Measurements from ENCODE around the gene CHRNG. TPM values are rescaled to one million over a fixed set of nuclear protein-coding genes. Genes with fewer than 3 reads are reported as not detected.
A peak's percentile ranks its signal among the peaks of the same experiment; 100 is the strongest.
"Not testable (repeated sequence)": the region's sequence is repeated elsewhere in the genome, so short reads cannot be mapped to it uniquely, and the experiment has no call there.

CHRNG gene
- total RNA-seq, 1 donor from 2014 or later = 697 TPM

- peak; percentile 92 for DNase-seq (ENCODE audit: low read depth)
Measured at GRCh38 chr2:232526372-232526941, 13.0 kb upstream of the CHRNG start.

DNA sequence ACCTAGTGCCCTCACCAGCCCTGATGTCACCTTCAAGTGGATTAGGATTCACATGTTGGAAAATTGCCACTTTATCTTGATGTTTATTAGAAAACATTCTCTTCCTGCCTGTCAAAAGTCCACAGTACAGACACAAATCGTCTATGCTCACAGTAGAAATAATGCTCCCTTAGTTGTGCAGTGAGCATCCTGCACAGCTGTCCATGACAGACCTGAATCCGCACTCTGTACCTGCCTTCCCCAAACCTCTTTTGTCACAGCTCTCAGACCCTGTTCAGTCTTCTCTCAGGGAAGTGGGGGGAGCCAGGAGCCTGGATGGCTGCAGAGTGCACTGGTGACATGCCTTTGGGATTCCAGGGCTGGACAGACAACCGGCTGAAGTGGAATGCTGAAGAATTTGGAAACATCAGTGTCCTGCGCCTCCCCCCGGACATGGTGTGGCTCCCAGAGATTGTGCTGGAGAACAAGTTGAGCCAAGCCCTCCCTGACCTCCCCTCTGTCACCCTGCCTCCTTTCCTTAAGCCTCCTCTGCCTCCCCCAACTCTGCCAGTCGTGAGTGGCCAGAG, 11.5 kb upstream of the CHRNG start:
- DNase-seq (ENCODE audit: low read depth) = peak; percentile 62

DNA sequence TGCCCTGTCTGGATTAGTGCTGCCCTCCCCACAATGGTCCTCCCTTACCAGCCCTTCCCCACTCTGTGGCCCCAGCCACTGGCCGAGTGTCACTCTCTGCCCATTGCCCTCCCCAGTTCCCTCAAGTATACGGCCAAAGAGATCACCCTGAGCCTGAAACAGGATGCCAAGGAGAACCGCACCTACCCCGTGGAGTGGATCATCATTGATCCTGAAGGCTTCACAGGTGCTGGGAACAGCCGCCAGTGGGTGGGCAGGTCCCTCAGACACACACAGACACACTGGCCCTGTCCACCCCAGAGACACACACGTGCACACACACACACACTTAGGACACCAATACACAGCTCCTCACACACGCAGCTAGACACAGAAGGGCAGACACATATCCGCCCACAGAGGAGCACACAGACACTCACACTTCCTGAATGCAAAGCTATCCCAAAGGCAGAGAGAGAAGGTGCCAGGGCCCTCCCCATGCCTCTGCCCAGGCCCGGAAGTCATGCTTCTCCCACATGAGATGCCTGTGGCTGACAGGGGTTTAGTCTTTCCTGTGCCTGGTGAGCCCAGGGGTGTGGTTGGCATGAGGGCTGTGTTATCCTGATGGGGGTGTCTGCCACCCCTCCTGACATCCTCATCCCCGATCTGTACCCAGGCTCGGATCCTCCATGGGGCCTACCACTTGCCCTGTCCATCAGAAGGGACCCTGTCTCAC, 10.6 kb upstream of the CHRNG start:
- peak; percentile 96 for DNase-seq (ENCODE audit: low read depth)

DNA sequence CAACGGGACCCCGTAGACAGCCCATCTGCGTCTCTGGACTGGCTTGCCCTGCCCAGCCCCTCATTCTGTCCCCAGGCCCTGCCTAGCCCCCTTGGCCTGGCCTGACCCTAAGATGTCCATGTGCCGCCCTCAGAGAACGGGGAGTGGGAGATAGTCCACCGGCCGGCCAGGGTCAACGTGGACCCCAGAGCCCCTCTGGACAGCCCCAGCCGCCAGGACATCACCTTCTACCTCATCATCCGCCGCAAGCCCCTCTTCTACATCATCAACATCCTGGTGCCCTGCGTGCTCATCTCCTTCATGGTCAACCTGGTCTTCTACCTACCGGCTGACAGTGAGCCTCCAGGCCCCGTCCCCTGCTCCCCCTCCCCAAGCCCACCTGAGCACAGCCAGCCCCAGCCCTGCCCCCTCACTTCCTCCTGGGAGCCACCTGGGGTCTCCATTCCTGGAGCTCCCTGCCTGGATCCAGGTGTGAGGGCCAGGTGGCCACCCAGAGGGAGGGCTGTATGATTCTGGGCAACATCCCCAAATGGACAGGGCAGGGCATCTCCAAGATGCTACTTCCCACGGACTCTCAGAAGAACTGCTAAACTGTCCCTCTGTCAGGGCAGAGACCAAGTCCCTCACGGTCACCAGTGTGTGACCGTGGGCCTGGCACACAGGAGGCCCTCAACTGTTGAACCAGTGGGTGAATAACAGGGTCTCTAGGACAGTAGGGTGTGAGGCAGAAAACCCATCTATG, 9.5 kb upstream of the CHRNG start:
- no peak for DNase-seq (ENCODE audit: low read depth)

- no peak for DNase-seq (ENCODE audit: low read depth)
Measured at GRCh38 chr2:232530626-232531260, 8.7 kb upstream of the CHRNG start.

- DNase-seq (ENCODE audit: low read depth) = no peak
Measured at GRCh38 chr2:232532419-232532818, 7.1 kb upstream of the CHRNG start.

GRCh38 chr2:232532821-232533220, 6.7 kb upstream of the CHRNG start:
- not testable (repeated sequence) for DNase-seq (ENCODE audit: low read depth)

GRCh38 chr2:232533944-232534710, 5.4 kb upstream of the CHRNG start:
- peak; percentile 91 for DNase-seq (ENCODE audit: low read depth)

- peak; percentile 91 for DNase-seq (ENCODE audit: low read depth)
Measured at GRCh38 chr2:232534940-232535651, 4.4 kb upstream of the CHRNG start.

DNA sequence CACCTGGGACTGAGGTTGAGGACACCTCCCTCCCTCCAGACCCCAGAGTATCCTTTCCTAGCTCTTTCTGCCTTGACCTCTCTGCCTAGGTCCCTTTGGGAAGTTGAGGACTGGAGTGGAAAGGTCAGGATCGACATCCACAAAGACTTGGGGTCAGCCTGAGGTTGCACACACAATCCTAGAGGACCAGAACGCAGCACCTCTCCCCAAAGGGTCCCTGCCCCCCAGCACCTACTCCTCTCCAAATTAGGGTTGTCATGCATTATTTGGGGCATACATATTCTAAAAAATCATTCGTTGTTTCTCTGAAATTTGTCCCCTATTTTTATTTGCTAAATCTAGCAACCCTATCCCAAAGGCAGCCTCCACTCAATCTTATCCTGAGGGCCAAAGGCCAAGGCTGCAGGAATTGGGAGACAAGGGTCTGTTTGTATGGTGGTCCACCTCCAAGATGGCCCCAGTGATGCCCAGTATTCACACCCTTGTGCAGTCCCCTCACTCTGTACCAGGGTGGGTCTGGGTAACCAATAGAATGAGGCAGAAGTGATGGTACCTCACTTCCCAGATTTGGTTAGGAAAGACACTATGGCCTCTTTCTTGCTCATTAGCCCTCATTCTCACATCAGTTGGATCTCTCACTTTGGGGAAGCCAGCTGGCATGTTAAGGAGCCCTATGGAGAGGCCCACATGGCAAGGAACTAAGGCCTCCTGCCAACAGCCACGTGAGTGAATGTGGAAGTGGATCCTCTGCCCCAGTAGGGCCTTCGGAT, 3.5 kb upstream of the CHRNG start:
- no peak for DNase-seq (ENCODE audit: low read depth)

GRCh38 chr2:232537079-232537478, 2.4 kb upstream of the CHRNG start:
- DNase-seq (ENCODE audit: low read depth) = peak; percentile 61

DNA sequence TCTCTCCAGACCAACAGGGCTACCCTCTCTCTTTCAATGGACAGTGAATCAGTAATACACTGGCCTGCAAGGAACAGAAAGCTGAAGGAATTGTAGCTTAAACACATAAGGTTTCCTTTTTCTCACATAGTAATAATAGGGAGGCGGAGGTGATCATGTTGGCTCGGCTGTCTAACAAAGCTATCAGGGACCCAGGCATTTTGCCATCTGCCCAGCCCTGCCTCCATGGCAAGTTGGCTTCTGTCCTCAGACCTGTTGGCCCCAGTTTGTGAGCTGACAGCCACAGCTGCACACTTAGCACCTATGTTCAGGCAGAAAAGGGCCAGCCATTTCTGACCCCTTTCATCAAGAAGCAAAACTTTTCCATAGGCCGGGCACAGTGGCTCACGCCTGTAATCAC, 2.0 kb upstream of the CHRNG start:
- DNase-seq (ENCODE audit: low read depth) = peak; percentile 84

GRCh38 chr2:232538671-232539070, 821 bp upstream of the CHRNG start:
- DNase-seq (ENCODE audit: low read depth) = no peak

DNA sequence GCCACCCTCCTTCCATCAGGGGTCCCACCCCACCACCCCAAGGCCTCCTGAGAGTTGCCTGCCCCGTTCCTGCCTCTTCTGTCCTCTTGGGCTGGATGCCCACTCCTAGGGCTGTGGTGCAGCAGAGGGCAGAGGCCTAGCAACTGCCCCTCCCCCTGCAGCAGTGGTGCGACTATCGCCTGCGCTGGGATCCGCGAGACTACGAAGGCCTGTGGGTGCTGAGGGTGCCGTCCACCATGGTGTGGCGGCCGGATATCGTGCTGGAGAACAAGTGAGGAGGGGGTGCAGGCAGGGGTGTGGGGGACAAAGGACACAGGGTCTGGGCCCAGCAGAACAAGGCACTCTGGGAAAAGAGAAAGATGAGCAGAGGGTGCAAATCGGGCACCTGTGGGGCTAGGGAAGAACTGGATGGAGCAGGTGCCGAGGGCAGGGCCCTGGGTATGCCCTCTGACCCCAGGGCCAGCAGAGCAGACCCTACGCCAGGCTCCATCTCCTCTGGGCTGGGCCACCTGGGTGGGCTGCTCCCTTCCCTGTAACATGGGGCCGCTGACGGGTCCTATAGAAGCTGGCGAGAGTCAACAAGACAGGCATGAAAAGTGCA, 1.0 kb downstream of the CHRNG start:
- peak; percentile 49 for DNase-seq (ENCODE audit: low read depth)

DNA sequence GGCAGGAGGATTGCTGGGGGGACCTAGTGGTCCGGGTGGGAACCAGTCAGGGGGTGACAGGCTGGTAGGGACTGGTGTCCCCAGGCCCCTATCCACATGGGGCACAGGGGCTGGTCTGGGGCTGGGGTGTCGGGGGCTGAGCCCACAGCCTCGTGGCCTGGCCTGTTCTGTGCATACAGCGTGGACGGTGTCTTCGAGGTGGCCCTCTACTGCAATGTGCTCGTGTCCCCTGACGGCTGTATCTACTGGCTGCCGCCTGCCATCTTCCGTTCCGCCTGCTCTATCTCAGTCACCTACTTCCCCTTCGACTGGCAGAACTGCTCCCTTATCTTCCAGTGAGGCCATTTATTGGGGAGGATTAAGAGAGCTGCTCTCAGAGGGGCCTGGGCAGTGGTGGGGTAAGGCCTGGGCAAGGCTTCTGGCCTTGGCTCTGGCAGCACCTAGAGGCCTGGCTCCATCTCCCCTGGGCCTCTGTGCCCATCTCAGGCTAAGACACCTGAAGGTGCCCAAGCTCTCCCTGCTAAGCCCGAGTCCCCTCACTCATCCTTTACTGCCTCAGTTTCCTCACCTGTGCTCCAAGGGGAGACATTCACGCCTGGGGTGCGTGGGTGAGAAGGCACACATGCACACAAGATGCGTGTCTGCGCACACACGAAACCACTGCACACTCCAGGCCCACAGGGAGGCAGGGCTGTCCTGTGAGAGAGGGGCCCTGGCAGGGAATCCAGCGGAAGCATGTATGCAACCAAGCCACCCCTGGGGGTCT, 1.9 kb downstream of the CHRNG start:
- no peak for DNase-seq (ENCODE audit: low read depth)

- peak; percentile 34 for DNase-seq (ENCODE audit: low read depth)
Measured at GRCh38 chr2:232541961-232542714, 2.6 kb downstream of the CHRNG start.

GRCh38 chr2:232542715-232543467, 3.4 kb downstream of the CHRNG start:
- no peak for DNase-seq (ENCODE audit: low read depth)

All from myocyte (in vitro differentiated cells).